ENCODE data around the gene TRHDE.

- TF ChIP-seq POLR2A (IDR thresholded peaks at IDR 0.05) (no peak), CTCF (IDR thresholded peaks at IDR 0.05) (no peak)
Observed at GRCh38 chr12:72549184-72549583, 277.0 kb downstream of the TRHDE start.

Measured in testis (tissue), 2 donors.